CD4-positive, alpha-beta T cell treated with Interleukin-17A for 4 hours (primary cell): ENCODE measurements around the gene TRIM61.
A peak's percentile ranks its signal among the peaks of the same experiment; 100 is the strongest.
"Not testable (repeated sequence)": the region's sequence is repeated elsewhere in the genome, so short reads cannot be mapped to it uniquely, and the experiment has no call there.

Source experiments
- DNase-seq: peaks from one replicate; pipeline ENCODE4 v3.0.0-alpha.2; 2020; ENCODE audit warnings: mixed read lengths

TRIM61 gene

DNA sequence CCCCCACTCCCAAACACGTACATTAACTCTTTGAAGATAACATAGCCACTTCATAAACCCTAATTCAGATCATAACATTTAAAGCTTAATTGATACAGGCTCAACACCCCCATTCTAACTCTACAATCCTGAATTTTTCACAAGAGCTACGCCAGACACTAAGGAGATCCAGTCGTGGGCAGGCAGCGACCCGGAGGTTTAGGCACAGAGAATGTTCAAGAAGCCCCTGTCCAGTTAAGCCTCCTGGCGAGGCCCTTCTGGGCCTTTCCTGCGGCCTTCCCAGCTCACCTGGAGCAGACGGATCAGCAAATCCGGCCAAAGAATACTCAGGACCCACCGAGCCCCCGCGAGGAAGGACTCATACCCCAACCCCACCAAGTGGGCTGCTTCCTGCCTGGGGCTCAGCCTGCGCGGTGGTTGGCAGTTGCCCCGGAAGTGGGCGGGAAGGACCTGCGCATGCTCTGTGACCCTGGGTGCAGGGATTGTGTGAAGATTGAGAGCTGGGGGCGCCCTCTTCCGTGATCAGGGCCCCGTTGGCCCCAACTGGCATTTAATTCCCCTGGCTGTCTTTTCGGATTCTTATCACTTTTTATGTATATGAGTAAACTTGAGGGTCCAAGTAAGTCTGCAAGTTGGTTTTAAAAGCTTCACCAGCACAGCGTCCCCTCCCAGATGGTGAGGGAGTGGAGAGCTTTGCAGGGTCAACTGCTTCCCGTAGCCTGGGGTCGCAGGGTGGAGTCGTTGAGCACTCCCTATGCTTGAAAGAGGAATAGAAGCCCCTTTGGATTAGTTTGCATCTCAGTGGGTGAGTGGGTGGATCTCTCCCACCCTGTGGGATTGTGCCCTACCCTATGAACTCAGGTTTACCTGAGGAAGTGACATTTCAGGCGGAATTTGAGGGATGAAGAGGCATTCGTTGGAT is at the start of gene TRIM61:
TSS of gene TRIM61 (minus strand) at position 415 of the 922 bp plus-strand sequence. CDS start 7,655 bp downstream, outside the sequence.
- peak; percentile 39 for DNase-seq

DNA sequence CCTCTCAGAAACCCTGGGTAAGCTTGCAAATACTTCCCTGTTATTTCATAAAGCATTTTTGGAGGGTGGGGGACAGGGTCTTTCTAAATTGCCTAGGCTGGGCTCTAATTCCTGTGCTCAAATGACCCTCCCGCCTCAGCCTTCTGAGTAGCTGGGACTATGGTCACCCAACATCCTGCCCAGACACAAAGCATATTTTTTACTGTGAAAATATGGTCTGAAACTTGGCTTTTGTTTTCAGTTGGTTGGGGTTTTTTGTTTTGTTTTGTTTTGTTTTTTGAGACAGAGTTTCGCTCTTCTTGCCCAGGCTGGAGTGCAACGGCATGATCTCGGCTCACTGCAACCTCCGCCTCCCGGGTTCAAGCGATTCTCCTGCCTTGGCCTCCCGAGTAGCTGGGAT is 48.3 kb upstream of the TRIM61 start:
- DNase-seq, result not testable (repeated sequence)

DNA sequence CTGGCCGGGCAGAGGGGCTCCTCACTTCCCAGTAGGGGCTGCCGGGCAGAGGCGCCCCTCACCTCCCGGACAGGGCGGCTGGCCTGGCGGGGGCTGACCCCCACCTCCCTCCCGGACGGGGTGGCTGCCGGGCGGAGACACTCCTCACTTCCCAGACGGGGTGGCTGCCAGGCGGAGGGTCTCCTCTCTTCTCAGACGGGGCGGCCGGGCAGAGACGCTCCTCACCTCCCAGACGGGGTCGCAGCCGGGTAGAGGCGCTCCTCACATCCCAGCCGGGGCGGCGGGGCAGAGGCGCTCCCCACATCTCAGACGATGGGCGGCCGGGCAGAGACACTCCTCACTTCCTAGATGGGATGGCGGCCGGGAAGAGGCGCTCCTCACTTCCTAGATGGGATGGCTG is 42.5 kb upstream of the TRIM61 start:
- not testable (repeated sequence) for DNase-seq

DNA sequence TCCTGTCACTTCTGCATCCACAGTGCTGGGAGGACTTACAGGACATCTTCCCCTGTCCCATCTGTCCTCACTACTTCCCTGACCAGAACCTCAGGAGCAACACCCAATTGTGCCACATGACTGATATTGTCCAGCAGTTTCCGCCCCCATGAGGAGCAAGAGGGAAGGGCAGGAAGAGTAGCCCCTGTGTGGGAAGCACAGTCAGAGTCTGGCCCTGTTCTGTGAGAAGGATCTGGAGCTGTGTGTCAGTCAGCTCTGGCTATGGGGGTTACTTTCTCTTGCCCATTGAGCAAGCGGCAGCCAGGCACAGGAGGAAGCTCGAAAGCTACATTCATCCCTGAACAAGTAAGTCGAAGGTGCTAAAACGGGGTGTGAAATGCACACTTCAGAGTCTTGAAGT is 39.5 kb upstream of the TRIM61 start:
- DNase-seq, result no peak

DNA sequence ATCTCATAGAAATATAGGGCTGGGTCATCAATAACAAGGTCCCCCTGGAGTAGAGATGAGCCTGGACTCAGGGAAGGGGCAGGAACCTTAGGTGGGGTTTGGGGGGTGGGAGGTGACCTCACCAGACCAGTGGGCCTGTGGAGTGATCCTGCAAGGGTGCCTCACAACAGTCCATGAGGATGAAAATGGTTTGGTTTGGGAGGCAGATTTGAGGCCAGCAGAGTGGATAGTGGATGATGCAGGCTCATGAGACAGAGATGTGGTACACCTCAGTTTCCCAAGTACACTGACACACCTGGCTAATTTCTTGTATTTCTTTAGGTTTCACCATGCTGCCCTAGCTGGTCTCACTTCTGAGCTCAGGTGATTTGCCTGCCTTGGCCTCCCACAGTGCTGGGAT is 36.2 kb upstream of the TRIM61 start:
- no peak for DNase-seq

DNA sequence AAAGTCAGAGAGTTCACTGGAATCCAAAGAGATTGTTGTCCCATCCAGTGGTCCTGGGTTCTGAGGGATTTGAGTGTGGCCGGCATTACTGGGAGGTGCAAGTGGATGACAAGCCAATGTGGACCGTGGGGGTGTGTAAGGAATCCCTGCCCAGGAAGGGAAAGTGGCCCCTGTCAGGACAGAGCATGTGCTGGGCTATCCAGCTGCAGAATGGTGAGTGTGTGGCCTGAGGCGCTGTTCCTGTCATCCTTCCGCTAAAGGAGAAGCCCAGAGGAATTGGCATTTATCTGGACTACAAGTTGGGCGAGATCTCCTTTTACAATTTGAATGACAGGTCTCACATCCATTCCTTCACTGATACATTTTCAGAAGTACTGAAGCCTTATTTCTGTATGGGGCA is 33.9 kb upstream of the TRIM61 start:
- DNase-seq, result no peak

DNA sequence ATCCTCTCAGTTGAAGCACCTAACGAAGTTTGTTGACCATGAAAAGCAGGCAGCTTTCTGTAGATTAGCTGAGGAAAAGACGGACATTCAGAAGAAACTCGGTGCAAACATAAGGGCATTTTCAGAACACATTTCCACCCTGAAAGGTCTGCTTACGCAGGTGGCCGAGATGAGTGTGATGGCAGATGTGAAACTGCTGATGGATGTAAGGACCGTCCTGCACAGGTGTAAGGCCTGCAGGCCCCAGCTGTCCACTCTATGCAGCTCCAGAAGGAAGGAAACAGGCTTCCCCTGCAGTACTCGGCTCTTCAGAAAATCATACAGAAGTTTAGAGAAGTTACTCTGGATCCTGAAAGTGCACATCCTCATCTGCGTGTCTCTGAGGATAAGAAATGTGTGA is 33.5 kb upstream of the TRIM61 start:
- no peak for DNase-seq

DNA sequence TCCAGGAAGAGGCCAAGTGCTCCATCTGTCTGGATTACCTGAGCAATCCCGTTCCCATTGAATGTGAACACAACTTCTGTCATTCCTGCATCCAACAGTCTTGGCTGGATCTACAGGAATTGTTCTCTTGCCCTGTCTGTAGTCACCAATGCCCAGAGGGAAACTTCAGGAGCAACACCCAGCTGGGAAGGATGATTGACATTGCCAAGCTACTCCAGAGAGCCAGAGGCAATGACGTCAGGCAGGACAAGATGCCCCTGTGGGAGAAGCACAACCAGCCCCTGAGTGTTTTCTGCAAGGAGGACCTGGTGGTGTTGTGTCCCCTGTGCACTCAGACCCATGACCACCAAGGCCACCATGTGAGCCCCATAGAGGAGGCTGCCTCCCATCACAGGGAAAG is 33.0 kb upstream of the TRIM61 start:
- DNase-seq, result no peak

DNA sequence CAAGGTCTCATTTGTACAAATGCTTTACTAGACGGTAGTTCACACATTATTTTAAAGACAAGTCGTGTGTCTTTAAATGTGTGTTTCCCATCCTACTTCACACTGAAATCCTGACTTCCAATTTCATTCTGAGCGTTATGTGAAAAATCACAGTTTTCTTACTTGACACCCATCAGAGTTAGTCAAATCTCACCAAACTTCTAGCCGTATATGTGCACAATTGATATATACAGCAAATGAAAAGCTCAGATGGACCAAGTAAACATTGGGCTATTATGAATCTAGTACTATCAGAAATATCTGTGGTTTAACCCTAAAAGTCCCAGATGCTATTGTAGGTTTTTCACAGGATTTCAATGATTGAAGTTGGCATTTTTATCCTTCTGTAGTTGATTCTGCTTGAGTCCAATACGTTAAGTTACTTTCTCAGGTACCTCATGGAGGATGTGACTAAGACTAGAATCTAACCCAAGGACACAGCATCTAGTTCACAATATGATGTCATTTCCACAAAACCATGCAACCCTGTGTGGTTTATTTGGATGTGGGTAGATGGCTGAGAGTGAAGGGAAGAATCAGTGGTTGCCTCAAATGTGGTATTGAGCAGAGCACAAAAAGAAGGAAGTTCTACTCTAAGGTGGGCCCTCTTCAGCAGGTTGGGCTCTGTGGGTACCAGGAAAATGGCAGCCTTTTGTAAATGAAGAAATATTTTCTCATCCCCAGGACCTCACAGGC is 32.2 kb upstream of the TRIM61 start:
- DNase-seq, result no peak

DNA sequence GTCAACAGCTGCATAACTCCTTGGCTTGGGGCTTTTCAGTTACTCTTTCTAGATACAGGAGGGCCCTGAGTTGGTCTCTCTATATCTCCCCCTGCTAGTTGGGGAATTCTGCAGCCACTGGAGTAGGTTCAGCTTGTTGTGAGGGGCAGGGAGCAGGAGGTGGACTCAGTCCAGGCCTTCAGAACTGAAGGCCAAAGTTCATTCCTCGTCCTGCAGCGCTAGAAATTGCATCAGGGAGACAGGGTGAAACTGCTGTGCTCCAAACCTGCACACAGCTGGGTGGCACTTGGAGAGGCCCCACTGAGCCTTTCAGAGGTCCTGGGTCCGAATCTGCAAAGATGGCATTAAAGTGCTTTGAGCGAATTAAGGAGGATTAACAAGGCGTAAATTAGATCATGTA is 29.4 kb upstream of the TRIM61 start:
- DNase-seq, result no peak

DNA sequence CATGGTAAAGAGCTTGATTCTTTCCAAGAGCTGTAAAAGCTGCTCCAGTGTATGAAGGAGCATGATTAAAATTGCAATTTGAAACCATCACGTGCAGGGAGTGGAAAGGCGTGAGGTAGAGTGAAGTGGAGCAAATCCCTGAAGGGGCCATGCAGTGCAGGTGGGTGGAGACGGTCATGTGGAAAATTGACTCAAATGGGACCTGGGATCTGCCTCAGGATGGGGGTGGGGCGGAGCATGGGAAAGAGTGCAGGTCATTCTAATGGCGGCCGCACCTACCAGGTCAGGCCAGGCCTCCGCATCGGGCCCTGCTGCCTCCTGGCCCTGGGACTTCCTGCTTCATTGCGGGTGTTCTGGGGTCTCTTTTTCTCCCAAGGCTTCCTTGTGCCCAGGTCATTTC is 29.0 kb upstream of the TRIM61 start:
- no peak for DNase-seq

DNA sequence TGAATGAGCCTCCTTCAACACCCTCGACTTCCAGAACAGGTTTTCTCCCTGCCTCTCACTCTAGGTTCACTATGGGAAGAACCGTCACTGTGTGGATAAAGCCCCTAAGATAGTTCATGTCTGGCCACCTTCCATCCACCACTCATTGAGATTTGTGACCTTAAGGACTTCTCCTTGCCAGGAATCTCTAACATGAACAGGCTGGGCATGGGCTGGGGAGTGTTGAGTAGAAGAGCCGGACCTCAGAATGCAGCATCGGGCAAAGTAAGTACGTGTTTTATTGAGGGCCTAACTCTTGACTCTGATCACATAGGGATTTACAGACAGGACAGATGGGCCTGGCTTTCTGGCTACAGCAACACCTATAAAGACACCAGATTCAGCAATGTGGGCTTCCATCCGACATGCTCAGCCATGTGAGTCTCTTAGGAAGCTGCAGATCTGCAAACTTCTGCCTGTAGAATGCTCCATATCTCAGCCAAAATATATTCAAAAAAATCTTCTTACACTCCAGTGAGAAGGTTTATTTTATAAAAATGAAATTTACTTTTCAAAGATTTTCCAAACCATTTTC is 28.0 kb upstream of the TRIM61 start:
- DNase-seq, result no peak

DNA sequence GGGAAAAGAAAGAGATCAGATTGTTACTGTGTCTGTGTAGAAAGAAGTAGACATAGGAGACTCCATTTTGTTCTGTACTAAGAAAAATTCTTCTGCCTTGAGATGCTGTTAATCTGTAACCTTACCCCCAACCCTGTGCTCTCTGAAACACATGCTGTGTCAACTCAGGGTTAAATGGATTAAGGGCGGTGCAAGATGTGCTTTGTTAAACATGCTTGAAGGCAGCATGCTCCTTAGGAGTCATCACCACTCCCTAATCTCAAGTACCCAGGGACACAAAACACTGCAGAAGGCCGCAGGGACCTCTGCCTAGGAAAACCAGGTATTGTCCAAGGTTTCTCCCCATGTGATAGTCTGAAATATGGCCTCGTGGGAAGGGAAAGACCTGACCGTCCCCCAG is 24.5 kb upstream of the TRIM61 start:
- DNase-seq, result not testable (repeated sequence)

DNA sequence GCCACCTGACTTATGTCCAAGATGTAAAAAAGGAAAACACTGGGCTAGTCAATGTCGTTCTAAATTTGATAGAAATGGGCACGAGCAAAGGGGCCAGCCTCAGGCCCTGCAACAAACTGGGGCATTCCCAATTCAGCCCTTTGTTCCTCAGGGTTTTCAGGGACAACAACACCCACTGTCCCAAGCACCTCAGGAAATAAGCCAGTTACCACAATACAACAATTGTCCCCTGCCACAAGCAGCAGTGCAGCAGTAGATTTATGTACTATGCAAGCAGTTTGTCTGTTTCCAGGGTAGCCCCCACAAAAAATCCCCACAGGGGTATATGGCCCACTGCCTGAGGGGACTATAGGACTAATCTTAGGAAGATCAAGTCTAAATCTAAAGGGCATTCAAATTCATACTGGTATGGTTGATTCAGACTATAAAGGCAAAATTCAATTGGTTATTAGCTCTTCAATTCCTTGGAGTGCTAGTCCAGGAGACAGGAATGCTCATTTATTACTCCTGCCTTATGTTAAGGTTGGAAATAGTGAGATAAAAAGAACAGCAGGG is 21.1 kb upstream of the TRIM61 start:
- DNase-seq, result not testable (repeated sequence)

DNA sequence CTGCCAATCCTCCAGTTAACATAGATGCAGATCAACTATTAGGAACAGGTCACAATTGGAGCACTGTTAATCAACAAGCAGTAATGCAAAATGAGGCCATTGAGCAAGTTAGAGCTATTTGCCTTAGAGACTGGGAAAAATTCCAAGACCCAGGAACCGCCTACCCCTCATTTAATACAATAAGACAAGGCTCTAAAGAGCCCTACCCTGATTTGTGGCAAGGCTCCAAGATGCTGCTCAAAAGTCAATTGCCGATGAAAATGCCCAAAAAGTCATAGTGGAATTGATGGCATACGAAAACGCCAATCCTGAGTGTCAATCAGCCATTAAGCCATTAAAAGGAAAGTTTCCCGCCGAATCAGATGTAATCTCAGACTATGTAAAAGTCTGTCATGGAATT is 20.5 kb upstream of the TRIM61 start:
- no peak for DNase-seq

DNA sequence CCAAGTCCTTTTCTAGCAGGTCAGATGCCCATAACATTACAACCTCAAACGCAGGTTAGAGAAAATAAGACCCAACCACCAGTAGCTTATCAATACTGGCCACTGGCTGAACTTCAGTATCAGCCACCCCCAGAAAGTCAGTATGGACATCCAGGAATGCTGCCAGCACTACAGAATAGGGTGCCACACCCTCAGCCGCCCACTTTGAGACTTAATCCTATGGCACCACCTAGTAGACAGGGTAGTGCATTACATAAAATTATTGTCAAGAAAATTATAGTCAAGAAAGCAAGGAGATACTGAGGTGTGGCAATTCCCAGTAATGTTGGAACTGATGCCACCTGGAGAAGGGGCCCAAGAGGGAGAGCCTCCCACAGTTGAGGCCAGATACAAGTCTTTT is 19.9 kb upstream of the TRIM61 start:
- DNase-seq, result no peak

DNA sequence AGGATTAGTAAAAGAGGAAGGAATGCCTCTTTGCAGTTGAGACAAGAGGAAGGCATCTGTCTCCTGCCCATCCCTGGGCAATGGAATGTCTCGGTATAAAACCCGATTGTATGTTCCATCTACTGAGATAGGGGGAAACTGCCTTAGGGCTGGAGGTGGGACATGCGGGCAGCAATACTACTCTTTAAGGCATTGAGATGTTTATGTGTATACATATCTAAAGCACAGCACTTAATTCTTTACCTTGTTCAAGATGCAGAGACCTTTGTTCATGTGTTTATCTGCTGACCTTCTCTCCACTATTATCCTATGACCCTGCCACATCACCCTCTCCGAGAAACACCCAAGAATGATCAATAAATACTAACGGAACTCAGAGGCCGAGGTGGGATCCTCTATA is 18.7 kb upstream of the TRIM61 start:
- DNase-seq, result not testable (repeated sequence)

DNA sequence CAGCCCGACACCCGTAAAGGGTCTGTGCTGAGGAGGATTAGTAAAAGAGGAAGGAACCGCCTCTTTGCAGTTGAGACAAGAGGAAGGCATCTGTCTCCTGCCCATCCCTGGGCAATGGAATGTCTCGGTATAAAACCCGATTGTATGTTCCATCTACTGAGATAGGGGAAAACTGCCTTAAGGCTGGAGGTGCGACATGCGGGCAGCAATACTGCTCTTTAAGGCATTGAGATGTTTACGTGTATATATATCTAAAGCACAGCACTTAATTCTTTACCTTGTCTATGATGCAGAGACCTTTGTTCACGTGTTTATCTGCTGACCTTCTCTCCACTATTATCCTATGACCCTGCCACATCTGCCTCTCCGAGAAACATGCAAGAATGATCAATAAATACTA is 13.3 kb upstream of the TRIM61 start:
- DNase-seq, result not testable (repeated sequence)

DNA sequence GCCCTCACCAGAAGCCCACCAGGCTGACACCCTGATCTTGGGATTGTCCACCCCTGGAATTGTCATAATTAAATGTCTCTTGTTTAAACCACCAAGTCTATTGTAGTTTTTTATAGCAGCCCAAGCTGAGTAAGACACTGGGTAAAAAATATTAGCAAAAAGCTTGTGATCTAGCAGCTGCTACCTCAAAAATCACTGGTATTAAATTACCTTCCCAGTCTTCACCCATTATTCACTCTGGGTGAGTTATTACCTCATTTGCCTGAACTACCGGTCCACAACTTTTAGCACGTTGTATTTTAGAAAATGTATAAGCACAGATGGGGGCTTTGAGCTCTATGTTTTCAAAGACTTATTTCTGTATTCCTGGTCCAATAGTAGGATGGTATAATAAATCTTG is 12.0 kb upstream of the TRIM61 start:
- no peak for DNase-seq

DNA sequence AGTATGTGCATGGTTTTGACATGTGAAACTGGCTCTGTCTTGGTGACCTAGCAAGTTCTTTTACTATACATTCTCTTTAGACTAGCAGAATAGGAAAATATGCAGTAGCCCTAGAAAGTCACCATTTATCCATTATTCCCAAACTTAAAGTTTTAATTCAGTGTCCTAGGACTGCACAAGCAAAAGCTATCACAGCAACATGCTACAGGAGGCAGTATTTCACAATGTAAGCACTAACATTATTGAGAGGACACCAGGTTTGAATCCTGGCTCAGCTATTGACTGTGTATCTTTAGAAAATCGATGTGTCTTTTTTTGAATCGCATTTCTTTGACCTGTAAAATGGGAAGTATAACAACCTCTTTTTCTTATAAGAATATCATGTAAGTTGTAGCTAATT is 5.5 kb downstream of the TRIM61 start:
- DNase-seq, result not testable (repeated sequence)

DNA sequence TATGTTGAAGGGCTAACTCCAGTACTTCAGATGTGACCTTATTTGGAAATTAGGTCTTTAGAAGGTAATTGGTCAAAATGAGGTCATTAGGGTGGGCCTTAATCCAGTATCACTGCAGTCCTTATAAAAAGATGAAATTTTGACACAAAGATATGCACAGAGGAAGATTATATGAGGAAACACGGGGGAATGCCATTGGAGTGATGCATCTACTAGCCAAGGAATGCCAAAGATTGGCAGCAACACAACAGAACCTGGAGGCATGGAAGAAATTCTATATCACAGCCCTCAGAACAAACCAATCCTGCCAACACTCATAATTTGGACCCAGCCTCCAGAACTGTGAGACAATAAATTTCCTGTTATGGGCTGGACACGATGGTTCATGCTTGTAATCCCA is 17.6 kb downstream of the TRIM61 start:
- no peak for DNase-seq

DNA sequence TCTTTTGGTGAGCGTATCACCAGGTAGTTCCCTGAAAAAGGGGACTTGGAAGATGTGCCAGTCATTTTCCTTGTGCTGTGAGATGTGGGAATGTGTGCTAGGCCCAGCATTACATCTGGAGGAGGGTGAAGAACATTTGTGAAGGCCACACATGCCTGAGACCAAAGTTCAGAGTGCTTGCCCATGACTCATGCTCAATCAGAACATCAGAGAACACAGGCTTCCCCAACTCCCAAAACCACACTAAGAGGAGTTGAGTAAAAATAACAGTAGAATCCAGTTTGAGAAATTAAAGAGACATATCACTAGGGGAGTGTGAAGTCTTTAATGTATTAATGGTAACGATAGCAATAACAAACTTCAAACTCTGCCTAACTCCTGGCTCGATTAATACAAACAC is 18.0 kb downstream of the TRIM61 start:
- DNase-seq, result not testable (repeated sequence)
